HG03108 (cell line): Measurements from ENCODE around the gene TSPAN9.

Experiments
- ATAC-seq: cut with Tn5 transposase; IDR thresholded peaks from one replicate; pipeline ENCODE4 v1.9.1; 2021; ENCODE audit warnings: moderate library complexity; ENCODE audit not compliant: unreplicated experiment

The TSPAN9 gene

DNA sequence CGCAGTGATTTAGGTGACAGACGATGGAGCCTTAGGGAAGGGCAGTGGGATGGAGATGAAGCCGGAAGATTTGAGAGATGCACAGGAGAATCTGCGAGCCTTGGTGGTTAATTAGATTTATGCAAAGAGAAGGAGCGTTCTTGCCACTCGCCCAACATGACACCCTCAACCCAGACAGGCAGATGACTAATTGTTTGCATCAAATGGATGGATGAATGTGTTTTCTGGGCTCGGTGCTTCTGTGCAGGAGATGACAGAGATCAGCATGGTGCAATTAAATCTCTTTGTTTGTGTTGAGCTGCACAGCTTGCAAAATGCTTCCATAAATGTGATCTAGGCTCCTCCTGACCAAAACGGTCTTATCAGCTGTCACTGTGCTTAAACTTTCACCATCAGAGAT, 211.5 kb downstream of the TSPAN9 start:
- ATAC-seq = no peak

GRCh38 chr12:3289702-3290101, 212.5 kb downstream of the TSPAN9 start:
- no peak for ATAC-seq

GRCh38 chr12:3291939-3292338, 214.8 kb downstream of the TSPAN9 start:
- no peak for ATAC-seq

GRCh38 chr12:3292677-3293412, 215.7 kb downstream of the TSPAN9 start:
- no peak for ATAC-seq

DNA sequence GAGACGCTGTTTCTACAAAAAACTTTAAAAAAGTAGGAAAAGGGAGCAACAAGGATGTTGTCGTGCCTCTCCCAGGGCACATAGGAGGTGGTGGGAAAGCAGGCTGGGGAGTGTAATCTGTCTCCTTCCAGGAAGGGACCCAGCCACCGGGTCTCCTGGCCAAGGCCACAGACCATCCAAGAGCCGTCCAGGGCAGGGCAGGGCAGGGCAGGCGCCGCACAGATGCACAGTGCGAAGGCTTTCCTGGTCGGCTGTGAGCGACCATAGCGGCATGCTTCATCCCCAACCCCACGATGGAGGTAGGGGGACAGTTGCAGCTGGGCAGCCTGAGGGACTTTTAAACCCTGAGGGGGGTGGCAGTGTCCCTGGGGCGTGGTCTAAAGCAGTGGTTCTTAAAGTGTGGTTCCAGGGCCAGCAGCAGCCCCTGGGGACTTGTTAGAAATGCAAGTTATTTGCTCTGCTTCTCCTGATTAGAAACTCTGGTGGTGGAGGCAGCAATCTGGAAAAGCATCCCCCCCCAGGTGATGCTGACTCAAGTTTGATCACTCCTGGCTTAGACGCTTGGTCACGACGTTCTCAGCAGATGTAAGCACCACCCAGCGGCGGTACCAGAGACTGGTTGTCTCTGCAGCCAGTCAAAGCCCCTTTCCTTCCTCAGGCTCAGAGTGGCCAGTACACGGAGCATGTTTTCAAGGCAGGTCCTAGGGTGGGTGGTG, 216.4 kb downstream of the TSPAN9 start:
- no peak for ATAC-seq

DNA sequence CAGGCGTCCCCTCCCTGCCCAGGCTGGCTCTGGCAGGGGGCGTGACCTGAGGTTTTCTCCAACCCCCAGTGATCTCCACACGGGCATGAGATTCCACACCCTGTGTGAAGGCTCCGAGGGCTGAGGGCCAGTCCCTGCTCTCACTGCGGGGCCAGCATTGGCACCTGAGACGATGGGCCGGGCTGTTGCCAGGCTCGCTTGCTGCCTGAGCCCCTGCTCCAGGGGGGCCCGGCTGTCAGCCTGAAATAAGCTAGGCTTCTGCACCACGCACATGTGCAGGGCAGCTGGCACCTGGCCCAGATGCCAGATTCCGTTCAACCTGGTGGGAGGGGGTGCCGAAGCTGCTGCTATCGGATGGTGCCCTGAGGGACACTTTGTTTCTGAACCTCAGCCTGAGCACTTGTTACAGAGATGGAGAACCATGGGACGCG, 217.3 kb downstream of the TSPAN9 start:
- ATAC-seq = no peak

DNA sequence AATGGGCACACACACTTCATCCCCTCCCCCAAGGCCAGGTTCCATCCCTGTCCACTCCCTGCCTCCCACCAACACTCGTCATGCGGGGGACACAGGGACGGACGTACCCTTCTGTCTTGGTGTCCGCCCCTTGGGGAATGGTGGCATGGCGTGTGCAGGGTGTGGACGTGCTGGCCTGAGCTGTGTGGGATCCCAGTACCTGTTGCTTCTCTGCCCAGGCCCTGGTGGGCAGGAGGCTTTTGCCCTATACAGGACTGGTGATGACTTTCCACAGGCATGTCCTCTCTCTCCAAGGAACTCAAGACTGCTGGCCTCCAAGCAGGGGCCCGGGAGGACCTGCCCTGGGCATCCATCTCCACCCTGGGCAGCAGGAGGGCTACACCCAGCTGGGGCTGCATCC, 218.0 kb downstream of the TSPAN9 start:
- no peak for ATAC-seq

GRCh38 chr12:3295646-3296408, 218.6 kb downstream of the TSPAN9 start:
- no peak for ATAC-seq

GRCh38 chr12:3296409-3296701, 219.2 kb downstream of the TSPAN9 start:
- ATAC-seq = no peak

GRCh38 chr12:3298603-3299002, 221.4 kb downstream of the TSPAN9 start:
- ATAC-seq = no peak

DNA sequence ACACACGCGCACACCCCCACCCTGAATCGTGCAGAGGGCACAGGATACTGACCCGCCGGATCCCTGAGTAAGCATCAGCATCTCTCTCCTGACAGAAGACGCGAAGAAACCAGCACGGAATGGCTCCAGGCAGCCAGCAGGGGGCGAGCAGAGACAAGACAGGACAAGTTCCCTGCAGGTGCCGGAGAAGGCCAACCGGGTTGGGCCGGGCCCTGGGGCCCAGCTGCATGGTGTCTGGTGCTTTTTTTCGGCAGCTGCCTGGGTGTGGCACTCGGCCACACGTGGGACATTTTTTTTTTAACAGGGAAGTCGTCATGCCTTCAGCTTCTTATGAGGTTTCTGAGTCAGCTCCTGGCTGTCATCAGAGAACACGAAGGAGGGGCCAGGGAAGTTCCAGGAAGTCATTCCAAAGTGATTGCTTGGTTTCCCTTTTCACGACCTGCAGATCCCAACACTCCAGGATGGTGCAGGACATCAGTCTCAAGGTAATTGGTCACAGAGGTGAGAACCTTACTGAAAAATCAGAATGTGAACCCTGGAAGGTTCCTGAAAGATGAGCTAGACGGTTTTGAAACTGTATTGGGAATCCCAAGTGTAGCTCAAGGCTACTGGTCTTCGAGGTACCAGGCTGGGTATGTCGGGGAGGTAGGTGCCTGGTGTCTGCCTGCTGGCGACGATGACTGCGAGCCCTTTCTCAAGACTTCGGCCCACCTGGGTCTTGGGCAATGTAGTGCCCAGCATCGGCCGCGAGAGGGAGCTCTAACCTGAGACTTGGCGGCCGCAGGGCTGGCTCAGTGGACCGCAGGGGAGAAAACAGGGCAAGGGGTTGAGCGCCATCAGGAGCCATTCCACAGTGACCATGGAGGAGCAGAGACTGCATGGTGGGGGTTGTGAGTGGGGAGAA, 223.0 kb downstream of the TSPAN9 start:
- peak; percentile 53 for ATAC-seq

DNA sequence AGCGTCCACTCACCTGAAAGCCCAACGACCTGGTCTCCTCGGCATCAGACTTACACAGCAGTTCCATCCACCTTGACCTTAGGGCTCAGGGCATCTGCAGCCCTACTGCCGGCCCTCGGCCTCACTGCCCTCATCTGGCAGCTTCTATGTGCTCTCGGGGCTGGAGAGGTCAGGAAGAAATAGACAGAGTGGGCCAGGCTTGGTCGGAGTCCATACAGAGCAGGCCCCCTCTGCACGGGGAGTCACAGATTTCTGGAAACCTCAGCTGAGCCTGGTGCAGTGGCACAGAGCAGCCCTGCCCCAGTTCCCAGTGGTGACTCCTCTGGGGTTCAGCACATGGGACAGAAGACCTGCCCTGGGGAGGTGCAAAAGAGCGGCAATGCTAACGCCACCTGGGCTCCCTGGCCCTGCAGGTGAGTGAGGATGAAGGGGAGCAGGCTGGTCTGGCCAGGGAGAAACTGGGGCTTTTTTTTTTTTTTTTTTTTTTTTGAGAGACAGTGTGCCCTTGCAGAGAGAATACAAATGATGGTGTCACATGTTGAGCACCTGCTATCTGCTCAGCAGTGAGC, 223.7 kb downstream of the TSPAN9 start:
- ATAC-seq = no peak

DNA sequence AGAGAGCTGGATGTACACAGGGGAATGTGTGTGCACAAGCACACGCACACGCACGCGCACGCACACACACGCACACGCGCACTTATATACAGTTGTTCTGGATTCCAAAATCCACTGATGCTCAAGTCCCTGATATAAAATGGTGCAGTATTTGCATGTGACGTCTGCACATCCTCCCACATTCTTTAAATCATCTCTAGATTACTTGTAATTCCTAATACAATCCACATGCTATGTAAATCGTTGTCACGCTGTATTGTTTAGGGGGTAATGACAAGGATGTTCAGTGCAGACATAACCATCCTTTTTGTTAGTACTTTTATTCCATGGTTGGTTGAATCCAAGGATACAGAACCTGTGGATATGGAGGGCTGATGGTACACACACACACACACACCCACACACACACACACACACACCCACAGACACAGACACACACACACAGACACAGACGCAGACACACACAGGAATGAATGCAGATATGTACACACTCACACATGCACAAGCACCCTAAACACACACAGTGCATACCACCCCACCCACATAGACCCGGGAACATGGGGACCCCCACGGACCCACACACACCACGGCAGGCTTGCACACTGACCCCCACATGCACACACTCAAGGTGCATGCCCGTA, 225.3 kb downstream of the TSPAN9 start:
- ATAC-seq = no peak

DNA sequence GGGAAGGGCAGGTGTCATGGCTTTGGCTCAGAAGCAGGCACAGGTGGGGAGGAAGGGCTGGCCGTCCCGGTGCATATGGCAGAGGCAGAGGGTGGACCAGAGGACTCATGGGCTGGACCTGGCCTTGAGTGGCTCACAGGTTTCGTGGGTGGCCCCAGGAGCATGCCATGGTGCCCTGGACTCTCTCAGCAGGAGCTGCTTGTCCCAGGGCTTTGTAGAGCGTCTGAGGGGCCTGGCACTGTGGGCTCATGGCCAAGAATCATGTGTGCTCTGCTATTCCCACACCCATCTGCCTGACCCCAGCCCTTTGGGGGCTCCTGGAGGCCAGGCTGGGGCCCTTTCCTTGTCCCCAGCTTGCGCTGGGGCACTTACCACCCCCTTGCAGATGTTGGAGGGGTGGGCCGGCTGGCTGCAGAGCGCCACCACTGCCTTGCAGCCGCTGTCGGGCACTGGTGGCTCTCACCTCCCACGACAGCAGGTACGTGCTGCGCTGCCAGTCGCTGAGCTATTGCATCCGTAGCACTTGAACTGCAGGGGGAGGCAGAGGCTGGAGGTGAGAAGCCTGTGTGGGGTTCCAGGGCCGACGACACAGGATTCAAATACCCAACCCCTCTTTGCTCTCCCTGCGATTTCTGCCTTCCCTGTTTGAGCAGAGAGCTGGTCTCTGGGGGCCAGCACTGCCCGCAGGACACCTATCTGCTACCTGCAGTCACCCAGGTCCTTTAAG, 226.4 kb downstream of the TSPAN9 start:
- no peak for ATAC-seq

GRCh38 chr12:3304436-3305165, 227.4 kb downstream of the TSPAN9 start:
- no peak for ATAC-seq

DNA sequence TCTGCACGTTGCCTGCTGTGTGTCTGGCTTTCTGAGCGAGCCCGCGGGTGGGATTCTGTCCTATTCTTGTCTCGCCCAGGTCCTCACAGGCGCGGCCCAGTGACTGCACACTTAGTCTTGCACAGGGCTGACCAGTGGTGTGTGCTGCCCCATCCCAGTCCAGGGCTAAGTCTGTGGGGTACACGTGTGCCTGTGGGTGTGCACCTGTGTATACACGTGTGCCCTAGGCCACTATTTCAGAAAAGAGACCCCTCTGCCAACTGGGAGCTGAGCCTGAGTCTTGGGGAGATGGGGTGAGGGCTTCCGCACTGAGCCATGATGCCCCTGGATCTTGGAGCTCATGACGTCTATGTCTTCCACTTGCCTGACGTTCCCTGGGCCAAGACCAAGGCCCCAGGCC, 228.3 kb downstream of the TSPAN9 start:
- no peak for ATAC-seq

DNA sequence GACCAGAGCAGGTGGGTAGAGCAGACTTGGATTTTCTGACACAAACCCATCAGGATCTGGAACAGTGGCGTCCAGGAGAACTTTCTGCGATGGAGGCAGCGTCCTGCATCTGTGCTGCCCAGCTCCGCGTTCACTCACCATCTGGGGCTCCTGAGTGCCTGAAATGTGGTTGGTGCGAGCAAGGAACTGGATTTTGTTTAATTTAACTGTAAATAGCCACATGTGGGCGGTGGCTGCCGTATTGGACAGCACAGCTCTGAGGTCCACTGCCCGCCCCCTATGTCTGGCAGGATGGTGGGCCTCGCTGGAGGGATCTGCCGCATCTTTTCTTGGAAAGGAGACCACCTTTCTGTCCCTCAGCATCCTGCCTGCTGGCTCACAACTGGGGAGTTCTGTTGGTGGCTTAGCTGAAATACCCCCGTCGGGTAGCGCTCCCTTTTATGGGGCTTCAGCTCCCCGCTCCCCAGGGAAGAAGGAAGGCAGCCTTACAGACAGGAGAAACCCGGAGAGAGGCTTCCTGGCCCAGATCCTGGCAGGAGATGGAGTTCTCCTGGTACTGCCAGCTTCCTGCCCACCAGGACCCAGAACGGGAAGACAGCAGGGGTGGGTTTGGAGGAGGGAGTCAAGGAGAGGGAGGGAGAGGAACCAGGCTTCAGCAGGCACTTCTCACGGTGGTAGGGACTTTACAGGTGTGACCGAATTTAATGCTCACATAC, 228.9 kb downstream of the TSPAN9 start:
- no peak for ATAC-seq

GRCh38 chr12:3307389-3307788, 230.2 kb downstream of the TSPAN9 start:
- ATAC-seq = no peak
